Colonic mucosa (tissue), 4 donors: ENCODE measurements around the gene NLGN4X. TPM values are rescaled to one million over a fixed set of nuclear protein-coding genes. Genes with fewer than 3 reads are reported as not detected.

Experiments used
- DNase-seq: peaks from one replicate; pipeline ENCODE4 v3.0.0-alpha.2; 2020
- H3K27ac ChIP-seq: fragments of 200-600 bp; one replicate; pipeline ENCODE4 v1.8.0; 2021
- H3K27me3 ChIP-seq: fragments of 200-600 bp; one replicate; pipeline ENCODE4 v1.8.0; 2021
- H3K36me3 ChIP-seq: fragments of 200-600 bp; one replicate; pipeline ENCODE4 v1.8.0; 2021
- H3K4me1 ChIP-seq: fragments of 200-600 bp; one replicate; pipeline ENCODE4 v1.8.0; 2021; ENCODE audit warnings: mild to moderate bottlenecking
- H3K4me3 ChIP-seq: fragments of 200-600 bp; one replicate; pipeline ENCODE4 v1.8.0; 2021
- H3K9ac ChIP-seq, 2 donors: one replicate each; pipeline ENCODE4 v1.7.0; 2013; ENCODE audit warnings: control low read depth in 2 of 2, low read depth in 2 of 2, low read length in 2 of 2
- H3K9me3 ChIP-seq: fragments of 200-600 bp; one replicate; pipeline ENCODE4 v1.8.0; 2021
- CTCF ChIP-seq: fragments of 200-600 bp; IDR thresholded peaks from one replicate; pipeline ENCODE4 v1.8.0; 2022; ENCODE audit warnings: antibody characterized with exemption, mild to moderate bottlenecking
- intact Hi-C: fragments of 100-400 bp; cut with DNase I; formaldehyde crosslinking; loops from one replicate; pipeline ENCODE4 v1.14.1; 2022
- total RNA-seq, 2 donors: library from RNA; stranded (reverse); fragmentation: NEBNext Ultra II Directional in 1 of 2; extraction: Animal tissue kit (Norgen Biotek cat#: 25700) in 1 of 2; gene quantifications; one replicate each; pipeline ENCODE4 v1.2.1, GENCODE V29; 2021
- donor health status: healthy.
- donor health status: DM: no; HTN: no; CAD: no.
- donor health status: DM: no; HTN: no; CAD: no.

Gene NLGN4X
- 1 to 10 TPM in 1 of 2 donors, under 1 TPM in 1; 0.89 to 2.2 TPM for total RNA-seq

- Histone ChIP-seq H3K36me3 (no peaks in the 10 kb centered on the region), H3K27me3 (peaks cover 14% of the 10 kb centered on the region), H3K27ac (no peak within 1 kb of the TSS), H3K4me1 (no peaks in the 10 kb centered on the region), H3K9ac (no peak within 1 kb of the TSS), H3K4me3 (no peak within 1 kb of the TSS), H3K9me3 (no peaks in the 10 kb centered on the region)
- TF ChIP-seq CTCF: no peak
- intact Hi-C loops: no loop called here
- DNase-seq: no peak
Measured at GRCh38 chrX:6228720-6229119, at the start of gene NLGN4X. NLGN4X (minus strand) TSS chrX:6228867; CDS start chrX:6151466, 77,401 bp downstream.

GRCh38 chrX:6266041-6266440 is 37.4 kb upstream of the NLGN4X start:
- intact Hi-C loops: no loop called here
- H3K36me3 ChIP-seq: no peaks in the 10 kb centered on the region
- H3K27ac ChIP-seq: no peak overlapping the region
- DNase-seq: no peak
- H3K4me3 ChIP-seq: no peak overlapping the region
- no peaks in the 10 kb centered on the region for H3K9me3 ChIP-seq
- TF ChIP-seq CTCF: no peak
- H3K27me3 ChIP-seq: no peaks in the 10 kb centered on the region
- H3K9ac ChIP-seq: no peak overlapping the region
- H3K4me1 ChIP-seq: no peaks in the 10 kb centered on the region

- Histone ChIP-seq H3K4me3 (no peak overlapping the region), H3K27ac (no peak overlapping the region), H3K9ac (no peak overlapping the region), H3K27me3 (no peaks in the 10 kb centered on the region), H3K36me3 (no peaks in the 10 kb centered on the region), H3K9me3 (no peaks in the 10 kb centered on the region), H3K4me1 (no peaks in the 10 kb centered on the region)
- DNase-seq: no peak
- TF ChIP-seq CTCF: no peak
- intact Hi-C loops: no loop called here
Measured at GRCh38 chrX:6262959-6263358, 34.3 kb upstream of the NLGN4X start.

- Histone ChIP-seq H3K27ac (no peak overlapping the region), H3K4me3 (no peak overlapping the region), H3K4me1 (no peaks in the 10 kb centered on the region), H3K36me3 (no peaks in the 10 kb centered on the region), H3K27me3 (no peaks in the 10 kb centered on the region), H3K9me3 (no peaks in the 10 kb centered on the region), H3K9ac (no peak overlapping the region)
- DNase-seq: no peak
- intact Hi-C loops: no loop called here
- no peak for TF ChIP-seq CTCF
Measured at GRCh38 chrX:6257025-6257424, 28.4 kb upstream of the NLGN4X start.

GRCh38 chrX:6244666-6245065 is 16.0 kb upstream of the NLGN4X start:
- Histone ChIP-seq H3K36me3 (no peaks in the 10 kb centered on the region), H3K27ac (no peak overlapping the region), H3K4me1 (no peaks in the 10 kb centered on the region), H3K9ac (no peak overlapping the region), H3K9me3 (no peaks in the 10 kb centered on the region), H3K27me3 (no peaks in the 10 kb centered on the region), H3K4me3 (no peak overlapping the region)
- DNase-seq: no peak
- TF ChIP-seq CTCF: no peak
- intact Hi-C loops: no loop called here

GRCh38 chrX:6238576-6238975 is 9.9 kb upstream of the NLGN4X start:
- TF ChIP-seq CTCF: no peak
- Histone ChIP-seq H3K9me3 (no peaks in the 10 kb centered on the region), H3K4me3 (no peak overlapping the region), H3K27me3 (no peaks in the 10 kb centered on the region), H3K9ac (no peak overlapping the region), H3K27ac (no peak overlapping the region), H3K36me3 (no peaks in the 10 kb centered on the region), H3K4me1 (no peaks in the 10 kb centered on the region)
- intact Hi-C loops: no loop called here
- no peak for DNase-seq
